Osteoblast (primary cell): ENCODE results near the gene PTPRN2. TPM values are rescaled to one million over a fixed set of nuclear protein-coding genes. Genes with fewer than 3 reads are reported as not detected.
"Not testable (repeated sequence)": the region's sequence is repeated elsewhere in the genome, so short reads cannot be mapped to it uniquely, and the experiment has no call there.

Experiments
- DNase-seq: peaks from one replicate; pipeline ENCODE4 v3.0.0; 2011; ENCODE audit warnings: low spot score, mixed read lengths; ENCODE audit not compliant: insufficient read length; ENCODE audit errors: missing footprints
- H2AFZ ChIP-seq: 2 replicates; pipeline ENCODE4 v1.6.0; 2011; ENCODE audit warnings: mild to moderate bottlenecking, low read length
- H3K27ac ChIP-seq: 2 replicates; pipeline ENCODE4 v1.5.1; 2011; ENCODE audit warnings: mild to moderate bottlenecking, low read depth, low read length, moderate library complexity
- H3K27me3 ChIP-seq: 2 replicates; pipeline ENCODE4 v1.6.0; 2012; ENCODE audit warnings: mild to moderate bottlenecking, control low read depth, inconsistent platforms, low read length, moderate library complexity; ENCODE audit not compliant: insufficient read depth
- H3K36me3 ChIP-seq: 2 replicates; pipeline ENCODE4 v1.5.1; 2011; ENCODE audit warnings: mild to moderate bottlenecking, low read length, control low read depth, moderate library complexity; ENCODE audit not compliant: insufficient read depth
- H3K4me1 ChIP-seq: 2 replicates; pipeline ENCODE4 v1.5.1; 2011; ENCODE audit warnings: mild to moderate bottlenecking, low read length, control low read depth, moderate library complexity; ENCODE audit not compliant: insufficient read depth
- H3K4me2 ChIP-seq: 2 replicates; pipeline ENCODE4 v1.6.0; 2011; ENCODE audit warnings: mild to moderate bottlenecking, low read length; ENCODE audit not compliant: insufficient read depth
- H3K4me3 ChIP-seq: fragments of 200-600 bp; sonication (generic); 3 replicates; pipeline ENCODE4 v1.5.1; 2012; ENCODE audit warnings: mild to moderate bottlenecking, low read length, inconsistent platforms; ENCODE audit not compliant: insufficient read depth
- H3K79me2 ChIP-seq: 2 replicates; pipeline ENCODE4 v1.6.0; 2012; ENCODE audit warnings: mild to moderate bottlenecking, low read length, control low read depth, inconsistent platforms; ENCODE audit not compliant: insufficient read depth
- H3K9me3 ChIP-seq: 2 replicates; pipeline ENCODE4 v1.5.1; 2011; ENCODE audit warnings: low read depth, low read length, control low read depth
- H4K20me1 ChIP-seq: 2 replicates; pipeline ENCODE4 v1.6.0; 2012; ENCODE audit warnings: mild to moderate bottlenecking, low read length, control low read depth; ENCODE audit not compliant: insufficient read depth
- CTCF ChIP-seq: IDR thresholded peaks from 2 replicates; pipeline ENCODE4 v1.5.1; 2011; ENCODE audit warnings: mild to moderate bottlenecking, low read depth, low read length, moderate library complexity; ENCODE audit errors: extremely low read depth
- total RNA-seq: library from RNA; depleted of rRNA; stranded (reverse); fragments of >200 nt; gene quantifications from 2 replicates; pipeline ENCODE4 v1.2.3, GENCODE V29; 2012

The PTPRN2 gene
- total RNA-seq, 1 donor: 0.36 TPM

- H3K36me3 ChIP-seq: no peaks in the 10 kb centered on the region
- no peaks in the 10 kb centered on the region for H3K4me1 ChIP-seq
- H4K20me1 ChIP-seq: no peaks in the 10 kb centered on the region
- DNase-seq: no peak
- H3K27ac ChIP-seq: no peak overlapping the region
- peaks cover 13% of the 10 kb centered on the region for H3K9me3 ChIP-seq
- no peak for TF ChIP-seq CTCF
- no peaks in the 10 kb centered on the region for H3K27me3 ChIP-seq
- no peak overlapping the region for H3K4me2 ChIP-seq
- no peaks in the 10 kb centered on the region for H3K79me2 ChIP-seq
- H3K4me3 ChIP-seq: no peak overlapping the region
- no peak overlapping the region for H2AFZ ChIP-seq
Measured at GRCh38 chr7:158048569-158048968, 539.1 kb downstream of the PTPRN2 start.

- no peak for TF ChIP-seq CTCF
- H3K4me2 ChIP-seq: no peak overlapping the region
- H2AFZ ChIP-seq: no peak overlapping the region
Measured at GRCh38 chr7:158047391-158048059, 540.1 kb downstream of the PTPRN2 start.

GRCh38 chr7:158046246-158046645 lies 541.4 kb downstream of the PTPRN2 start:
- H2AFZ ChIP-seq, H3K79me2 ChIP-seq, H3K27me3 ChIP-seq, H3K27ac ChIP-seq, H3K4me1 ChIP-seq, H3K4me2 ChIP-seq, H3K36me3 ChIP-seq, DNase-seq, H3K4me3 ChIP-seq, H4K20me1 ChIP-seq: not testable (repeated sequence)
- H3K9me3 ChIP-seq: peaks cover 13% of the 10 kb centered on the region

More at GRCh38 chr7:158047391-158048059, 540.1 kb downstream of the PTPRN2 start:
- Histone ChIP-seq H3K9me3 (peaks cover 13% of the 10 kb centered on the region), H3K79me2 (no peaks in the 10 kb centered on the region), H3K36me3 (no peaks in the 10 kb centered on the region), H3K27me3 (no peaks in the 10 kb centered on the region), H3K4me3 (no peak overlapping the region), H3K27ac (no peak overlapping the region), H3K4me1 (no peaks in the 10 kb centered on the region), H4K20me1 (no peaks in the 10 kb centered on the region)
- DNase-seq: peak; percentile 59

GRCh38 chr7:158044482-158044823 lies 543.2 kb downstream of the PTPRN2 start:
- DNase-seq: no peak
- Histone ChIP-seq H3K79me2 (no peaks in the 10 kb centered on the region), H4K20me1 (no peaks in the 10 kb centered on the region), H3K4me2 (no peak overlapping the region), H3K36me3 (no peaks in the 10 kb centered on the region), H2AFZ (no peak overlapping the region), H3K9me3 (peaks cover 13% of the 10 kb centered on the region), H3K27ac (no peak overlapping the region), H3K27me3 (no peaks in the 10 kb centered on the region), H3K4me3 (no peak overlapping the region), H3K4me1 (no peaks in the 10 kb centered on the region)
- no peak for TF ChIP-seq CTCF
